B cell (primary cell): ENCODE results near the gene PVALEF. TPM values are rescaled to one million over a fixed set of nuclear protein-coding genes. Genes with fewer than 3 reads are reported as not detected.

Experiments
- ATAC-seq: fragments of 200-7000 bp; cut with Tn5 transposase; one replicate; pipeline ENCODE4 v1.10.0; 2021; ENCODE audit warnings: low read depth, mild to moderate bottlenecking, moderate number of reproducible peaks, moderate library complexity
- CTCF ChIA-PET: fragments of 350-600 bp; sonication (Branson Sonifier 250); formaldehyde crosslinking; loops from one replicate; lab custom pipeline; 2021; ENCODE audit warnings: antibody characterized with exemption, inconsistent platforms; lab: Charles Lee
- POLR2A ChIA-PET: fragments of 350-600 bp; sonication (Branson Sonifier 250); formaldehyde crosslinking; loops from one replicate; lab custom pipeline; 2021; ENCODE audit warnings: antibody characterized with exemption; lab: Charles Lee
- DNase-seq: peaks from one replicate; pipeline ENCODE4 v3.0.0; 2013
- H2AFZ ChIP-seq: 2 replicates; pipeline ENCODE4 v1.6.1; 2012; ENCODE audit warnings: mild to moderate bottlenecking, low read depth, low read length; ENCODE audit not compliant: insufficient read depth, poor library complexity, severe bottlenecking
- H3K27ac ChIP-seq, 2 donors: 1 replicate in 1 of 2; 2 replicates in 1 of 2; pipeline ENCODE4 v1.5.1; 2012 to 2013; ENCODE audit warnings: low read length in 2 of 2, mild to moderate bottlenecking in 2 of 2, moderate library complexity in 1 of 2
- H3K27me3 ChIP-seq, 4 experiments: fragments of 200-600 bp in 1 of 4; sonication (generic) in 1 of 4; replicated peaks in 1 of 4; 1 replicate in 2 of 4; 2 replicates in 2 of 4; pipeline versions ENCODE4 v1.6.1 to v1.7.0; 2013 to 2016; ENCODE audit warnings: low read length in 3 of 4, mild to moderate bottlenecking in 2 of 4, mixed read lengths in 1 of 4, moderate library complexity in 1 of 4; ENCODE audit not compliant: insufficient read depth in 4 of 4, control insufficient read depth in 3 of 4; ENCODE audit errors: control extremely low read depth in 1 of 4
- H3K36me3 ChIP-seq, 2 experiments: replicated peaks in 1 of 2; 1 replicate in 1 of 2; 2 replicates in 1 of 2; pipeline versions ENCODE4 v1.6.1 to v1.7.1; 2013; ENCODE audit warnings: low read length in 1 of 2; ENCODE audit not compliant: insufficient read depth in 2 of 2, control insufficient read depth in 1 of 2; ENCODE audit errors: control extremely low read depth in 1 of 2, extremely low read depth in 1 of 2
- H3K4me1 ChIP-seq, 2 donors: fragments of 200-600 bp in 1 of 2; sonication (generic) in 1 of 2; 1 replicate in 1 of 2; 2 replicates in 1 of 2; pipeline versions ENCODE4 v1.5.1 to v1.6.1; 2013 to 2017; ENCODE audit warnings: low read length in 2 of 2; ENCODE audit not compliant: control insufficient read depth in 2 of 2, insufficient read depth in 2 of 2
- H3K4me2 ChIP-seq: replicated peaks from 2 replicates; pipeline ENCODE3; 2012; ENCODE audit warnings: mild to moderate bottlenecking, low read depth, low read length; ENCODE audit not compliant: poor library complexity, severe bottlenecking
- H3K4me3 ChIP-seq, 5 experiments: fragments of 200-600 bp in 1 of 5; sonication (generic) in 1 of 5; 1 replicate in 3 of 5; 2 replicates in 2 of 5; pipeline versions ENCODE4 v1.5.1 to v1.7.0; 2011 to 2016; ENCODE audit warnings: low read length in 4 of 5, mild to moderate bottlenecking in 4 of 5, low read depth in 2 of 5, control low read depth in 1 of 5, moderate library complexity in 1 of 5; ENCODE audit not compliant: insufficient read depth in 1 of 5; ENCODE audit errors: control extremely low read depth in 1 of 5, extremely low read depth in 1 of 5
- H3K79me2 ChIP-seq: fragments of 200-600 bp; sonication (generic); one replicate; pipeline ENCODE4 v1.6.0; 2016; ENCODE audit warnings: low read length; ENCODE audit not compliant: control insufficient read depth, insufficient read depth
- H3K9ac ChIP-seq: fragments of 200-600 bp; sonication (generic); 2 replicates; pipeline ENCODE4 v1.6.1; 2017; ENCODE audit warnings: mild to moderate bottlenecking, low read length, moderate library complexity
- H3K9me3 ChIP-seq, 3 donors: one replicate each; pipeline versions ENCODE4 v1.6.1 to v1.7.1; 2013; ENCODE audit warnings: low read length in 2 of 3; ENCODE audit not compliant: control insufficient read depth in 2 of 3, insufficient read depth in 1 of 3; ENCODE audit errors: control extremely low read depth in 1 of 3
- H4K20me1 ChIP-seq: 2 replicates; pipeline ENCODE4 v1.6.0; 2012; ENCODE audit warnings: mild to moderate bottlenecking, low read length; ENCODE audit not compliant: insufficient read depth, control insufficient read depth, poor library complexity, severe bottlenecking
- H3K27ac Mint-ChIP-seq: one replicate; pipeline ENCODE4 v1.8.0; 2021; ENCODE audit warnings: mixed read lengths
- H3K27me3 Mint-ChIP-seq: one replicate; pipeline ENCODE4 v1.8.0; 2021; ENCODE audit warnings: mixed read lengths
- H3K4me1 Mint-ChIP-seq: one replicate; pipeline ENCODE4 v1.8.0; 2021; ENCODE audit warnings: mixed read lengths
- H3K4me3 Mint-ChIP-seq: one replicate; pipeline ENCODE4 v1.8.0; 2021; ENCODE audit warnings: mixed read lengths
- H3K9me3 Mint-ChIP-seq: one replicate; pipeline ENCODE4 v1.8.0; 2022; ENCODE audit warnings: mixed read lengths; ENCODE audit not compliant: insufficient read depth
- CTCF ChIP-seq: fragments of 200-600 bp; IDR thresholded peaks from one replicate; pipeline ENCODE4 v1.8.0; 2022; ENCODE audit warnings: antibody characterized with exemption, mild to moderate bottlenecking
- EZH2 ChIP-seq: IDR thresholded peaks from 2 replicates; pipeline ENCODE4 v1.6.1; 2012; ENCODE audit warnings: borderline replicate concordance, low read depth, mild to moderate bottlenecking, moderate library complexity, low read length; ENCODE audit not compliant: insufficient read depth, poor library complexity, severe bottlenecking
- WGBS: methylation state at CpG from one replicate; pipeline ENCODE4 v1.1.5; 2013; ENCODE audit warnings: missing lambda C conversion rate; ENCODE audit not compliant: insufficient coverage; 5-methylcytosine and 5-hydroxymethylcytosine counted together
- intact Hi-C: fragments of 100-400 bp; cut with micrococcal nuclease; formaldehyde crosslinking; loops from one replicate; pipeline ENCODE4 v1.10.0; 2022
- polyA plus RNA-seq: library from polyadenylated mRNA; depleted of rRNA; stranded (reverse); fragments of >200 nt; gene quantifications from 2 replicates; pipeline ENCODE4 v1.2.3, GENCODE V29; 2012
- total RNA-seq, 2 donors: library from RNA; stranded (reverse); fragments of 120-200 nt in 1 of 2; gene quantifications; 1 replicate in 1 of 2; 2 replicates in 1 of 2; pipeline versions ENCODE4 v1.2.3 to v1.2.4, GENCODE V29; 2013 to 2022

The PVALEF gene
- total and polyA plus RNA-seq, 2 donors (not counting 1 experiment from before 2014, with no cell fraction given): not detected

- POLR2A ChIA-PET: no interaction called here
- Mint-ChIP-seq H3K4me1 (peaks cover 2% of the 10 kb centered on the region), H3K4me3 (no peak overlapping the region), H3K27ac (no peak overlapping the region), H3K9me3 (no peaks in the 10 kb centered on the region), H3K27me3 (peaks cover 3% of the 10 kb centered on the region)
- WGBS: 87% methylated on average over 9 of the region's 11 CpGs
- ATAC-seq: no peak
- Histone ChIP-seq H3K27ac (no peak overlapping the region), H3K36me3 (no peaks in the 10 kb centered on the region), H3K9me3 (peaks cover 0 to 3% (median 0%) of the 10 kb centered on the region in 3 donors), H3K4me2 (no peak overlapping the region), H3K4me3 (no peak overlapping the region), H3K9ac (no peak overlapping the region), H4K20me1 (no peaks in the 10 kb centered on the region), H3K27me3 (peaks cover 0 to 4% (median 0%) of the 10 kb centered on the region in 4 experiments), H3K79me2 (no peaks in the 10 kb centered on the region), H2AFZ (no peak overlapping the region), H3K4me1 (no peaks in the 10 kb centered on the region)
- no peak for TF ChIP-seq CTCF
- intact Hi-C loops: loop anchor here (5.0 kb wide), 1 partner anchor 79 kb away; the partner anchor contains the start of gene CEP131
- DNase-seq: no peak
- CTCF ChIA-PET: interaction anchor here (0.6 to 5.0 kb wide), 8 partner anchors 8 to 394 kb away, joined by 3 to 43 read pairs (median 4); partner anchors contain the start of genes CEP131, NDUFAF8 and TEPSIN
Measured at GRCh38 chr17:81143200-81143527, 22.1 kb upstream of the PVALEF start.

- H3K9me3 ChIP-seq: peaks cover 0 to 3% (median 0%) of the 10 kb centered on the region in 3 donors
- no peak overlapping the region for H2AFZ ChIP-seq
- no peak overlapping the region for H3K27ac ChIP-seq
- no peaks in the 10 kb centered on the region for H4K20me1 ChIP-seq
- ATAC-seq (no peak), DNase-seq (no peak)
- Mint-ChIP-seq H3K4me1 (peaks cover 2% of the 10 kb centered on the region), H3K27me3 (peaks cover 3% of the 10 kb centered on the region), H3K27ac (no peak overlapping the region), H3K4me3 (no peak overlapping the region), H3K9me3 (no peaks in the 10 kb centered on the region)
- intact Hi-C loops: loop anchor here (5.0 kb wide), 1 partner anchor 78 kb away; the partner anchor contains the start of gene CEP131
- H3K27me3 ChIP-seq: peaks cover 0 to 6% (median 0%) of the 10 kb centered on the region in 4 experiments
- H3K4me3 ChIP-seq: no peak overlapping the region
- no peak overlapping the region for H3K4me2 ChIP-seq
- TF ChIP-seq EZH2: no peak
- TF ChIP-seq CTCF: no peak
- no peaks in the 10 kb centered on the region for H3K4me1 ChIP-seq
- no peak overlapping the region for H3K9ac ChIP-seq
- WGBS: 82% methylated on average over 17 of the region's 17 CpGs
- H3K36me3 ChIP-seq: no peaks in the 10 kb centered on the region
- ChIA-PET POLR2A (no interaction called here), CTCF (interaction anchor here (1.0 to 5.0 kb wide), 6 partner anchors 8 to 457 kb away, joined by 3 to 43 read pairs (median 4); partner anchors contain the start of genes NDUFAF8 and TEPSIN)
- H3K79me2 ChIP-seq: no peaks in the 10 kb centered on the region
Measured at GRCh38 chr17:81143717-81144422, 21.4 kb upstream of the PVALEF start.
